Measurements from ENCODE around the gene OR6K3.
"Not testable (repeated sequence)": the region's sequence is repeated elsewhere in the genome, so short reads cannot be mapped to it uniquely, and the experiment has no call there.

OR6K3 gene, protein sequence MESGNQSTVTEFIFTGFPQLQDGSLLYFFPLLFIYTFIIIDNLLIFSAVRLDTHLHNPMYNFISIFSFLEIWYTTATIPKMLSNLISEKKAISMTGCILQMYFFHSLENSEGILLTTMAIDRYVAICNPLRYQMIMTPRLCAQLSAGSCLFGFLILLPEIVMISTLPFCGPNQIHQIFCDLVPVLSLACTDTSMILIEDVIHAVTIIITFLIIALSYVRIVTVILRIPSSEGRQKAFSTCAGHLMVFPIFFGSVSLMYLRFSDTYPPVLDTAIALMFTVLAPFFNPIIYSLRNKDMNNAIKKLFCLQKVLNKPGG

DNA sequence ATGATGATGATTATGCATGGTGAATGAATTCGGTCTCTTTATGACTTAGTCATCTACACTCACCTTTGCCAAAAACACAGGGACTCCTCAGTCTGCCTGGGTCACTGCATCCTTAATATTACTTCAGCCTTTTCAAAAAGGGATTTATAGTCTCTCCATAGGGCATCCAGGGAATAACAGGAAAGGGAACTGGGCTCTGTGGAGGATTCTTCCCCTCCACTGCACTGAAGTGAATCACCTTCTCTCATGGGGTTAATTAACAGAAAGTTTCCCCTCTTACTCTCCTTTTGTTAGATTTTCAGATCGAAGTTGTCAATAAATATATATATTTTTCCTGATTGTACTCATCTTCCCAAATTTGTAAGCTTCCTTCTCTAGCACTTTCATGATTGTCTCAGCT is at the start of gene OR6K3:
Gene OR6K3 (minus strand): TSS at position 101 of the 400 bp plus-strand sequence. CDS start 2,605 bp downstream, outside the sequence.
- DNase-seq: no peak

DNA sequence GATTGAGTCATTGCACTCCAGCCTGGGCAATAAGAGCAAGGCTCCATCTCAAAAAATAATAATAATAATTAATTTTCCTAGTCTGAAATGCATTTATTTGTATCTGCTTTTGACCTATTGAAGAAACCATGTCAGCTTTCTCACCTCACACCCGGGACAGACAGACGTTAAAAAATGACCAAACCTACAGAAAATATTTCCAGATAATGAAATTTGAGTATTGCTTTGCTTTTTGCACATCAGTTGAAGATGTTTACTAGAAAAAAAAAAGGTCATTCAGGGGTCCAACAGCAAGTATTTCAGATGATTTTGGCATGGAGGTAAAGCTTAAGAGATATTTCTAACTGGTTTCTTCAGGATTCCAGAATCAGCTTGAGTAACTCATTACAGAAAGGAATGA is 33.9 kb upstream of the OR6K3 start, which contains the start of gene OR6K6:
Gene OR6K6 (plus strand): TSS at position 301 of the 400 bp plus-strand sequence. CDS start 168 bp downstream, outside the sequence.
- no peak for DNase-seq

DNA sequence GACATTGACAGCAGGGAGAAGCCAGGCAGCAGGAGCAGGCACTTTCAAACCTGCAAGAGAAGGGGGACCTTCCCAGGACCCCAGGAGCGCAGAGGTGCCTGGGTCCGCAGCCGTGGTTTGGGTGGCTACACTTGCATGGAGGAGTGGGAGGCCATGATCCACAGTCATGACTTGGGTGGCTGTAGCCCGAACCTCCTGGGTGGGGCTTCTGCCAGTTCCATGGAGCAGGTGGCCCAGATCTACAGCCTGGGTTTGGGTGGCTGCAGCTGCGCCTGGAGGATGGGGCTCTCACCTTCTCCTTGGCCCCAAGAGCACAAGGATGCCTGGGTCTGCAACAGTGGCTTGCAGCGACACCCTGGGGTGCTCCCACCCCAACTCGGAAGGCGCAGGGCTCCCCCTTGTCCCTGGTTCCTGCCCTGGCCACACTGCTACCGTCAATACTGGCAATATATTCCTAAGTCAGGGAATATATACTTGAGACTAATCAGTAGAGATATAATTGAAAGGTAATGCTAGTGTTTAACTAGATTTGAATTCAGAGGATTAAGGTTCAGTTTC is 31.7 kb upstream of the OR6K3 start:
- DNase-seq: no peak

DNA sequence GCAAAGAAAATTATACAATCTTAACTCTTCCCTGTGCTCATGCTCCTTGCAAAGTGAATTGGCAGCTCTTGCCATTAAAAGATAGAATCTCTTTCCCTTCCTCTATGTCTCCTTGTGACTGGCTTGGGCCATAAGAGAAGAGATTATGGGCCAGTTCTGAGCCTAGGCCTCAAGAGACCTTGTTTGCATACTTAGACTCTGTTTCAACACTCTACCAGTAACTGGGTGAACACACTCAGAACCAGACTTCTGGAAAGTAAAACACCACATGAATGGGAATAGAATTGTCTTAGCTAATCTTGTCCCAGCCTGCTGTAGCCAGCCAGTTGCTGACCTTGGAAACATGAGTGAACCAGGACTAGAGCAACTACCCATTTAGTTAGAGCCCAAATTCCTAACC is 15.3 kb upstream of the OR6K3 start:
- DNase-seq: no peak

DNA sequence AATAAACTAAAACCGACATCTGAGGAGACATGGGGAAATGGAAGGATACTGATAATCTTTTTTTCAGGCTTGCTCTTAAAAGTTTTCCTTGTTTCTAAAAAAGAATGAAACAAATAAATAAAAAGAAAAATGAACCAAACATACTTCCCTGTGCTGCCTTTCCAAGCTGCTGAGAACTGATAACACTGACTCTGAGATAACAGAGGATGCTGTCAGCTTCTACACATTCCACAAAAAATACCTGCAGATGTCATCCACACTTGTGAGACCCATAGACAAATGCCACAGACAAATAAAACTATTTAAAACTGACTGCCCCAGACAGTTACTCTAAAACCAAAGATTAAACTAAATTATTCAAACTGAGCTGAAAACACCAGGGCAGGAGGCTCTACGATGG is 12.0 kb upstream of the OR6K3 start:
- no peak for DNase-seq

DNA sequence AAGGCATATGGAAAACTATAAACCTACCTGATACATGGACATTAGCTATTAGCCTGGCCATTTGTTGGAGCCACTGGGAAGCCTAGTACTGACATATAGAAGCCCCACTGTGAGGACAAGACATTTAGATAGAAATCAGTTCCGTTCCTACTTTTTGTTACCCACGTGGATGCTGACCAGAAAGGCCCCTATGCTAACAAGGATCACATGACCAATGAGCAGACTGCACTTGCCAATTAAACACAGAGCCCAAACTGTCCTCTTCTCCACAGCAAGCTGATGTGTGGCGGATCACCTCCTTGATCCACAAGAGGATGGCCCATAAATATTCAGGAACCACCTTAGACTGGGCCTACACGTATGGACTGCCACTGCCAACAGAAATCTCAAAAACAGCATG is 11.2 kb upstream of the OR6K3 start:
- DNase-seq: no peak

DNA sequence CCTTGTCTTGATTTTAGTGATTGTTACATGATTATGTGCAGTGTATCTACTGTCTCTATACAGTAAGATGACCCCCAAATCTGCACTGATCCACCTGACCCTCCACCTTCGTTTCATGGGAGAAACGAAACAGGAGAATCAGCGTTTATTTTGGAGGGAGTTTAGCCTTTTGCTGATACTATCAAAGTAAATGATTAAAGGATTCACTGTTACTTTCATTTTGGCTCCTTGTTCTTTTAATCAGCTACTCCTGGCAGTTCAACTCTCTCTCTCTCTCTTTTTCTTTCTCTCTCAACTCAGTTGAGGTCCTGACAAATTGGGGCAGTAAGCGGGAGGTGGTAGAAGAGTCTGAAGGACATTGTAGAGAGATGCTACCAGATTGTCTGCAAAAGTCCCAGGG is 9.9 kb upstream of the OR6K3 start:
- DNase-seq: no peak

DNA sequence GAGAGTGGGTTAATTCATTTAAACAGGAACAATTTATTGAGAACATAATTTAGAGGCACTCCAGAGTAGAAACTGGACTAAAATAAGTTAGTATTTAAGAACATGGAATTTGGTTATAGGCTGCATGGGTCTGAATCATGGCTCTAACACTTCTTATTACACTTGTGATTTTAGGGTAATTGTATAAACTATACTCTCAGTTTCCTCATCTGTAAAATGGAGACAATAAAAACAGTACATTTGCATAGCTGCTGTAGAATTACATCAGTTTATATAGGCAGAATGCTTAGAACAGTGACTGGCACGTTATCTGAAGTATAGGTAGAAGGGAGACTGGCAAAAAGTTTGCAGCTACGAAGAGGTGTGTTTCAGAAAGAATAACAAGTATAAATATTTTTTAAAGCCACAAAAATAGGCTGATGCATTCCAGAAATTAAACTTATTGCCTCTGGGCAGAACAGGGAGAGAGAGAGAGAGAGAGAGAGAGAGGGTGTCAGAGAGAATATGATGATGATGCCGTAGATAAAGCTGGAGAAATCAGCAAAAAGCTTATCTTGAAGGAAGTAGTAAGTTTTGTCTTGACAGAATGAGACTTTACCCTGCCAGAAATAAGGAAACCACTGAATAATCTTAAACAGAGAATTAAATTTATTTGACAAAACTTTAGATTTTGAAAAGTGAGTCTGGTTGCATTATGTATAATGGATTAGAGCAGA is 8.1 kb upstream of the OR6K3 start:
- DNase-seq: no peak

DNA sequence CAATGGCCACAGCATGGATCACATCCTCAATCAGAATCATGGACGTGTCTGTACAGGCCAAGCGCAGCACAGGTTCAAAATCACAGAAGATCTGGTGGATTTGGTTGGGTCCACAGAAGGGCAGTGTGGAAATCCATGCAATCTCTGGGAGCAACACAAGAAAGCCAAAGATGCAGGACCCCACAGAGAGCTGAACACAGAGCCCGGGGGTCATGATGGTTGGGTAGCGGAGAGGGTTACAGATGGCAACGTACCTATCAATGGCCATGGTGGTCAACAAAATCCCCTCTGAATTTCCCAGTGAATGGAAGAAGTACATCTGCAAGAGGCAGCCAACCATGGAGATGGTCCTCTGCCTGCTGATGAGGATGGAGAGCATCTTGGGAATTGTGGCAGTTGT is 3.9 kb upstream of the OR6K3 start:
- DNase-seq: no peak

DNA sequence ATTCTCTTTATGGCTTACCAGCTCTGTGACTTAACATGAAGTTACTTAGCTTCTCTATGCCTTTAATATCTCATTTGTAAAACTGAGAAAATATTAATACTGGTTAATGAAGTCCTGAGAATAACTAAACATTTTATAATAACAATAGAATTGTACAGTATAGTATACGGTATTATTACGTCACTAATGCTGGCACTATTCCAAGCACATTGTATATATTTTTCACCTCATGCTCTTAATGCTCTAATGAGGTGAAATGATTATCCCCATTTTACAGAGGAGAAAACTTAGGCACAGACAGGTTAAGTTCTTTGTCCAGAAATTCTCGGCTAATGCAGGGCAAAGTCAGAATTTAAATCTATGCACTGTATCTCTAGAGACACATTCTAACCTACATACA is 856 bp downstream of the OR6K3 start:
- DNase-seq: no peak

DNA sequence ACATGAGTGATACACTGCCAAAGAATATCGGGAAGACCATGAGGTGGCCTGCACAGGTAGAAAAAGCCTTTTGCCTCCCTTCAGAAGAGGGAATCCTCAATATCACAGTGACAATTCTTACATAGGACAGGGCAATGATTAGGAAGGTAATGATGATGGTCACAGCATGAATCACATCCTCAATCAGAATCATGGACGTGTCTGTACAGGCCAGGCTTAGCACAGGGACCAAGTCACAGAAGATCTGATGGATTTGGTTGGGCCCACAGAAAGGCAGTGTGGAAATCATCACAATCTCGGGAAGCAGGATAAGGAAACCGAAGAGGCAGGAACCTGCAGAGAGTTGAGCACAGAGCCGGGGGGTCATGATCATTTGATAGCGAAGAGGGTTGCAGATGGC is 3.2 kb downstream of the OR6K3 start:
- no peak for DNase-seq

DNA sequence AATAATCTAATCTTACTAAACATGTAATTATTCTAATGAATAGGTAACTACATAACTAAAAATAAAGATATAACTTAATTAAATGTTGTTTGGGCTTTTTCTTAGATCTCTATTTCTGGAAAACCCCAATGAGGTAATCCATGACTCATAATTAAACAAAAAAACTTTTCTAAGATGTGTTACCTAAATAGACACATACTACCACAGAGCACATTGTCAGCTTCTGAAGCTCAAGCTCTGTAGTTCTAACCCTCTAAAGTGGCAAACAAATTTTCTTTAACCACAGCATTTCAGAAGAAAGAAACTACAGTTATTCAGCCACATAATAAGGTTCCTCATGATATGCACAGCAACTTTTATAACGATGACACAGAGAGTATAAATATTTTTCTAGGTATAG is 4.2 kb downstream of the OR6K3 start:
- peak; percentile 59 for DNase-seq

DNA sequence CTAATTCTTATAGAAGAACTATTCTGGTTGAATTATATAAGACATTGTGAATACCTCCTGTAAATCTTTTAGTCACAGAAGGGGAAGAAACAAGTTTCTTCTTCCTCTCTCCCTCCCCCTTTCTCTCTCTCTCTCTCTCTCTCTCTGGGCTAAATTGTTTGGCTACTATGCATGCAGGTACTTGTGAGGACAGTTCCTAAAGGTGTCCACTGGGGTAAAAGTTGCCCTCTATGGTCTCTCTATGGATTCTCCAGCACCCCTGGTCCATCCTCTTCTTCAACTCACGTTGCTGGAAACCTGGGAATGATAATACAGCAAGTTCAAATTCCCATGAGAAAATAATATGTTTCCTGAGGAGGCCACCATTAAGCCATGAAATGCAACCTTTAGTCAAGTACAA is 5.8 kb downstream of the OR6K3 start:
- DNase-seq: no peak

DNA sequence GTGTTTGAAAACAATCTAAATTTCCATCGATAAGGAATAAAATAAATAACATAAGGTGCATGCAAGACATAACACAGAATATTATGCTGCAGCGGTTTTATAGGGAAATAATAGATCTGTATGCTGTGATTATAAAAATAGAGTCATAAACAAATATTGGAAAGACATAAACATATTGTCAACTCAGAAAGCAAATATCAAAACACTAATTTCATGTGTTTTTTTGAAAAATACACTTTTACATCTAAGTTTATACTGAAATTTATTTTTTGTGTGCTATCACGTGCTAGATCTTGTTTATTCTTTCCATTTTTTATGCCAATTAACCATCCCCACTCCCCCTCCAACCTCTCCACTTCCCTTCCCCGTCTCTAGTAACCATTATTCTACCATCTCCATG is 9.4 kb downstream of the OR6K3 start:
- no peak for DNase-seq

DNA sequence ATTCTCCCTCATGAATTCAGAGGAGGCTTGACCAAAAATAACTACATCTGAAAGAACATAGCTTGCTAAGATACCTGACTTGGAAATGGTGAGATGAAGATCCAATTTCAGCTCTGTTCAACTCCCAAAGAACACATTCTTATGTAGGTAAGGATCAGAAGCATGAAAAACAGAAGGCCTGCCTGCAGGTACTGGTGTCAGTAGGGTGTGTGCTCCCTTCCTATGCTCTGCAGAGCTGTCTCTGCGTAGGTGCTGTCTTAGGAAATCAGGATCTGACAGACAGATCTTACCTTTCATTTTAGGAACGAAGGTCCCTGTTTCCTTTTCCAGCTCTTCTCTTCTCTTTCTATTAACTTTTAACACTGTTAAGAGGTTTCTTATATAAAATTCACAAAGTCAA is 14.4 kb downstream of the OR6K3 start:
- DNase-seq: no peak

DNA sequence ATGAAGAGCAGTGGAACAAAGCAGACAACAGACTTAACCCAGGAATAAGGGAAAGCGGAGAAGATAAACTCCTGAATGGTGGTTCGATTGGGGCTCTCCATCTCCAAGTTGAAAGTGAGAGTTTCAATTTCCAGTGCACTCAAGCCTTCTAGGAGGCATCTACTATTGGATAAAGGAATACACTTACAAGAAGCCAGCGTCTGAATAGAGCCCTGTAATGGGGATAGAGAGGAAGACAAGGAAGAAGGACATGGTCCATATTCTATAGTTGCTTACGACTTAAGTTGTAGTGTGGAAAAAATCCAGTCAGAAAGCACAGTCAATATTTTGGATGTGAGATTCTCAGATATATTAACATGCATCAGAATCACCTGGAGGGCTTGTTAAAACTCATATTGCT is 20.0 kb downstream of the OR6K3 start, which contains the start of gene OR6K2:
Gene OR6K2 (minus strand): TSS at position 101 of the 400 bp plus-strand sequence. CDS start 0 bp downstream, at position 101.
- DNase-seq: no peak

DNA sequence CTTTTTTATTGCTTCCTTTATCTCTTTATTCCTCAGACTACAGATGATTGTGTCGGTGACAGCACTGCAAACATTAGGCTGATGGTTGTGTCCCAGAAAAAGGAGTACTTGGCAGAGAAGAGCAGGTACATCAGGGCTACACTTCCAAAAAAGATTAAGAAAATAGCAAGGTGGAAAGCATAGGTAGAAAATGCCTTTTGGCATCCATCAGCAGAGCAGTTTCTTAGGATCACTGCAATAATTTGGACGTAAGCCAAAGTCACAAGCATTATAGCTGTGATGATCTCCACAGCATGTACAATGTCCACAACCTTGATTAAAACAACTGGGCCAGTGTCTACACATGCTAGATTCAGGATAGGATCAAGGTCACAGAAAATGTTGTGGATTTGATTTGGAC is 25.9 kb downstream of the OR6K3 start:
- no peak for DNase-seq

DNA sequence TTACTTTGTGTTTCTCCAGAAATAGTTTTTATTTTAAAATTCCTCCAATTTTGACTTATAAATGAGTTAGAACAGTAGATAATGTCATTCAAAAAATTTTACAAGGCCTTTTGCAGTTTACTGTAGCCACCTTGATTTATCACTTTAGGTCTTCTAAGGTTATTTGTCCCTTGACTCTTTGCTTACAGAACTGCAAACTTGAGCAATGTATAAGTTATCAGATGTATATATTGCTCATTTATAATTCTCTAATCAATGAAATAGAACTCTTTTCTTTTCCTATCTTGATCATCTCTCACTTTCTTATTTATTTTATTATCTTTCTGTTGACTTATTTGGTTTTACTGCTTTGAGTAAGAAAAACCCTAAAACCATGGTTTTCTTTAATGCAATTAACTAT is 28.2 kb downstream of the OR6K3 start:
- DNase-seq: no peak

DNA sequence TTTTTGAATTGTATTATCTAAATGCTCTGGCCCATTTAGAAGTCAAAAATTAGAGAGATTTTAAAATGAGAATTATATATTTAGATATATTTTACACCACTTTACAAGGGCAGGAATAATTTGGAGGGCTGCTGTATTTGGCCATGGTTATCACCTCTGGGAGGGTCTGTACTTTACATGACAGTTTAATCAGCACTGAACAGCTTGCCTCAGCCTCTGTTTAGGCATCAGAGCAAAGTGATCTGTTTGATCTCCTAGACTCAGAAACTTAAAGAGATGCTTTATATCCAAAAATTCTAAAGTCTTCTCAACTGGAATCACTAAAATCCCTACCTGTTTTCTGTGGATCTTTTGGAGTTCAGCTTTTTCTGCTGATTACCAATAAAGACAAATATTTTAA is 28.6 kb downstream of the OR6K3 start:
- no peak for DNase-seq

DNA sequence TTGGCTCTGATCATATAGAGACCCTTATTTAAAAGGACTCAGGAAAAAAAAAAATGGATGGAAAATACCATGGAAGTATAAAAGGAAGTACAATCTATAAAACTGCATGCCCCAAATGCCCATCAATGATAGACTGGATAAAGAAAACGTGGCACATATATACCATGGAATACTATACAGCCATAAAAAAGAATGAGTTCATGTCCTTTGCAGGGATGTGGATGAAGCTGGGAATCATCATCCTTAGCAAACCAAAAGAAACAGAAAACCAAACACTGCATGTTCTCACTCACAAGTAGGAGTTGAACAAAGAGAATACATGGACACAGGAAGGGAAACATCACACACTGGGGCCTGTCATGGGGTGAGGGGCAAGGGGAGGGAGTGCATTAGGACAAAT is 29.4 kb downstream of the OR6K3 start:
- not testable (repeated sequence) for DNase-seq

DNA sequence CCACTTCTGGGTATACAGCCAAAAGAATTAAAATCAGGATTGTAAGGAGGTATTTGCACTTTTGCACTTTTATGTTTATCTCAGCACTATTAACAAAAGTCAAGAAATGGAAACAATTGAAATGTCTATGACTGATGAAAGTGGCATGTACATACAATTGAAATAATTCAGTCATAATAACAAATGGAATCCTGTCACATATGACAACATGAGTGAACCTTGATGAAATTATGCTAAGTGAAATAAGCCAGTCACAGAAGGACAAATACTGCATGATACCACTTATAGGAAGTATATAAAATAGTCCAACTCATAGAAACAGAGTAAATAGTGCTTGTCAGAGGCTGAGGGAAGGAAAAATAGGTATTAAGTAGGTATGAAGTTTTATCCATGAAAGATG is 30.6 kb downstream of the OR6K3 start:
- no peak for DNase-seq

DNA sequence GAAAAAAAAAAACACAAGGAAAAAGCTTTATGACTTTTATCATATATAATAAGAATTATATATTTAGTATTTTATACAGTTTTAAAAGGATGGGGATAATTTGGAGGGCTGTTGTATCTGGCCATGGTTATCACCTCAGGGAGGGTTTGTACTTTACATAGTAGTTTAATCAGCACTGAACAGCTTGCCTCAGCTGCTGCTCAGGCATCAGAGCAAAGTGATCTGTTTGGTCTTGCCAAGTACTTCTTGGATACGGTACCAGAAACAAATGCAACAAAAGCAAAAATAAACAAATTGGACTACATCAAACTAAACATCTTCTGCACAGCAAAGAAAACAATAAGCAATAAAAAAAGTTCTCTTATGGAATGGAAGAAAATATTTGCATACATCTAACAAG is 31.4 kb downstream of the OR6K3 start:
- DNase-seq: no peak

DNA sequence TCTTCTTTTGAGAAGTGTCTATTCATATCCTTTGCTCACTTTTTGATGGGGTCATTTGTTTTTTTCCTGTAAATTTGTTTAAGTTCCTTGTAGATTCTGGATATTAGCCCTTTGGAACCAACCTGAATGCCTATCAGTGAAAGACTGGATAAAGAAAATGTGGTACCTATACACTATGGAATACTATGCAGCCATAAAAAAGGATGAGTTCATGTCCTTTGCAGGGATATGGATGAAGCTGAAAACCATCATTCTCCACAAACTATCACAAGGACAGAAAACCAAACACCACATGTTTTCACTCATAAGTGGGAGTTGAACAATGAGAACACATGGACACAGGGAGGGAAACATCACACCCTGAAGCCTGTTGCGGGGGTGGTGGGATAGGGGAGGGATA is 32.2 kb downstream of the OR6K3 start:
- DNase-seq: not testable (repeated sequence)

DNA sequence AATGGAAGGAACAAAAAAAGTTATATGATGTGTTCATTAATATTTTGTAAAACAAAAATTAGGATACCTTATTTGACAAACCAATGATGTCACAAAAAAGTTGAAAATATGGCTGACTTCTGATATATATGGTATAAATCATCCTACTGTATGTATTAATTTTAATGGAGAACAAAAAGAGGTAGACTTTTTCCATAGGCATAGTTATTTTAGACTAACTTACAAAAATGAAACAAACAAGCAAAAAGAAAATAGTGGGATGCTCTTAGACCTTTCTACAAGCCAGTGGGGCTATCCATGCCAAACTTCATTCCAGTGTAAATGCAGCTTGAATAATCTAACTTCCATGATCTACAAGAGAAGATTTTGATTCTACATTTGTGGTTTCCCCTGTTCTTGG is 33.5 kb downstream of the OR6K3 start:
- no peak for DNase-seq
